ENCODE results near the gene MIPEP.

MIPEP gene

DNA sequence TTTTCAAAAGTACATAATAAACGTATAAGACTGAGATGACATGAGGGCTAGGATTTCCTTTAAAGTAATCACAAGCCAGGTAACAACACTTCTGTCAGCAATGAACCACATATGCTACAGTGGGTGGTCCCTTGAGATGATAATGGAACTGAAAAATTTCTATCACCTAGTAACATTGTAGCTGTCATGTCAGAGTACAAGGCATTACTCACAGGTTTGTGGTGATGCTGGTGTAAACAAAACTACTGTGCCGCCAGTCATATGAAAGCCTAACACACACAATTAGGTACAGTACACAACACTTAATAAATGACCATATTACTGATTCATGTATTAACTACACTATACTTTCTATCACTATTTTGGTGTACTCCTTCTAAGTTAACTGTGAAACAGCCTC, 36.8 kb downstream of the MIPEP start:
- no peak for DNase-seq (ENCODE audit: low read depth)

DNA sequence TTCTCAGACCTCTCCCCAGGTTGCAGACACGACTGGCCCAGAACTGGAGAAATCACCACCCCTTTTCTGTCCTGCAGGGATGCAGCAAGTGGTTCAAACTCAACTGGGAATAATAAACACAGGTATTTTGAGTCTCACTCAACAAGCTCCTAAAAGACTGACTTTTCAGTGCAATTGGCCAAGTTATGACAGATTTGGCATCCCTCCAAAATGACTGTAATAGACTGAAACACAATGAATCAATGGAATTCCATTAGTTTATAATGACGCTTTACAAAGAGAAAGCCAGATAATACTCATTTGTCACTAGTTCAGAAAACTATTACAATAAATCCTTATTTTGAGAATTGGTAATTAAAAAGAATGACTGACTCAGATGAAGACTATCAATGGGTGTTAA, 38.1 kb downstream of the MIPEP start:
- no peak for DNase-seq (ENCODE audit: low read depth)

DNA sequence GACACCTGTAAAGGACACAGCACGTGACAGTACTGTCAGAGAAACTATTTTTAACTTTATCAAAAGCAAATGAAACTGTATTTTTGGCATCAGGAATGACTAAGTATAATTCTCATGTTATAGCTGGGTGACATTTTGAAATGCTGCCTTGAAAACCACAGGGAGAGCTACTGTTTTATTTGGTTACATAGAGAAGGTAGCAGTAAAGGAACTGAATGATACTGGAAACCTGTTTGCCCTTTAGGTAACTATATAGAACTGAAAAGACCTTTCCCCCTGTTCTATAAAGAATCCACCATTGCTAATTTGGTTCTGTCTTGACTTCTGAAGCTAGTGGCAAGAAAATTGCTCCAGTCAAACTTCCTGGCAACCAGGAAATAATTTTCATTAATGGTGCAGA, 39.1 kb downstream of the MIPEP start:
- DNase-seq (ENCODE audit: low read depth) = no peak

DNA sequence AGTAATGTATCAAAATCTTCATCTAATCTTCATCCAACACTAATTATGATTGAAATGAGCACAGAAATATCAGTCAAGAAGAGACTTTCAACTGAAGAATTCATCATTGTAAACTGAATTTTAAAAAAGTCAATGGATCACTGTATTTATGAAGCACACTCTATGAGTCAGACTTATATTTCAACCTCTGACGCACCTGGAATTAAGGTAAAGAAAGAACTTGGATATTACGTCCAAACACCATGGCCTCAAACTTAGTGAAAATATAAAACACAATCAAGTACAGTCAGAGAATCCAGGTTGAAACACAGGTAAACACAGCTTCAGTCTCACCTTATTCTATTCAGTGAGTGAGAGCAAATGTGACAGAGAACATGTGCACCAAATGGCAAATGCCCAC, 39.5 kb downstream of the MIPEP start:
- no peak for DNase-seq (ENCODE audit: low read depth)

DNA sequence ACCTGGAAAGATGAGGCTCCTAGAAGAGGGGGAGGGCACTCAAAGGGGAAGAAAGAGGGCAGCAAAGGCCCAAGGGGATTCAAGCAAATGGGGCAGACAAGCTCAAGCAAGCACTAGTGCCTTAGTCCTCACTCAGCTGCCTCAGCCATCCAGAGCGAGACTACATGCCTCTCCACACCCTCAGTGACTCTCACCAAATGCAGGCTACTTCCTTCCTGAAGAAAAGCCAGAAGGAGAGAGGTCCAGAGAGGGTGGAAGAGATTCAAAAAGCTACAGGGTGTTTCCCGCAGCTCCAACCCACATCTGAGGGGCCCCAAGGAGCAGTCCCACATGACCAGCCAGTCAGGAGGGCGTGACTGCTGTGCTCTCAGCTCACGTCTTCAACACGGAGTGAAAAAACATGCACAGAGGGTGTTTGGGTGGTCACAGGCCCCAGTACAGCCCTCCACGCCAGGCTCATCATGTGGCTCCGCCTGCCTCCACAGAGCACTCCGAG, 40.5 kb downstream of the MIPEP start:
- no peak for DNase-seq (ENCODE audit: low read depth)

DNA sequence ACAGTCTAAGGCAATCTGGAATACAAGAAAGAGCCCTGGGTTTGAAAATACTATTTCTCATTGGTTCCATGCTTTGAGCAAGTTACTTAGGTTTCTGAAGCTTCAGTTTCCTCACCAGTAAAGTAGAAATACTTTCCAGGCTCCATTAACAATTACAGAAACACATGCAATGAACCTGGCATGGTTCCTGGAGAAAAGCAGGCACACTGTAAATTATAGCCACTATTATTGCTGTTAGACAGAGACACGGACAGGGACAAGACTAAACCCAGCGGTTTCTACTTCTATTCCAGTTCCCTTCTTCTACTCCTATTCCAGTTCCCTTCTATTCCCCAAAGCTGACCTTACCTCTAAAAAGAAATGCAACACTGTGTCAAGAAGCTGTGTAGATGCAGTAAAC, 41.2 kb downstream of the MIPEP start:
- no peak for DNase-seq (ENCODE audit: low read depth)

DNA sequence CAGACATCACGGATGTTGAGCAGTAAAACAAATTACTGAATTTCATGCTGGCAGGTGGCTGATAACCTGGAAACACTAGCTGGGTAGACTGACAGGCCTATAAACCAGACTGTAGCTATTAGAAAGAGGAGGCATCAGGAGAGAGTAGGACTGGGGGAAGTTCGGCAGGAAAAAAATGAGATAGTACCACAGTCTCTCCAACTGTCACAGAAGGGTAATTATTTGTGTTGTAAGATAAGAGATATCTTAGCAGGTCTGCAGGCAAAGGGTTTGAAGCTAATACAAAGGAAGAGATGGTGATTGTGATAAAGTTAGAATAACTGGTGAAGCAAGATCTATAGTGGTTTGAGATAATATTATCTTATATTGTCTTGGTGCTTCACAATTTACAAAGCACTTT, 41.7 kb downstream of the MIPEP start:
- DNase-seq (ENCODE audit: low read depth) = no peak

DNA sequence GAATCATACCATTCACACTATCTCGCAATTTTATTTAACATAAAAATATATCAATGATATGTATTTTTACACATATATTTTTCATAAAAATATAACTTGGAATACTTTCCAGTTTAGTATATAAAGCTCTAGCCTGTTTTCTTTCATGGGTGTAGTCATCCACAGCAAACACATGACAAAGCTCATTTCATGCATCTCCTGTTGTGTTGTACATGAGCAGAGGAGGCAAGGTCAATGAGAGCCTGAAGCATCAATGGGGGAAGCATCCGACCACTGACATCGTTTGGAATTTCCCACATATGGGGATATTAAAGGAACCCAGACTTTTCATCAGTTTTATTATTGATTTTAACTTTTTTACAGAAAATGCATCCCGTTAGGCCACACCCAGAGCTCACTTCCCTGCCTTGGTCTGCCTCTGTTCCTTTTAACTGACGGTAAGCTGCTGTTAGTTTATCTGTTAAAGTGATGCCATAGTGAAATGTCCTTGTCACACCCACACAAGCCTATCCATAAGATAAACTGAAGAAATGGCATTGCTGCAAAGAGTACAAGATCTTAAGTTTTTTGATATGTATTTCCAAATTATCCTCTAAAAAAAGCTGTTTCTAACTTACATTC, 44.0 kb downstream of the MIPEP start:
- DNase-seq (ENCODE audit: low read depth) = no peak

DNA sequence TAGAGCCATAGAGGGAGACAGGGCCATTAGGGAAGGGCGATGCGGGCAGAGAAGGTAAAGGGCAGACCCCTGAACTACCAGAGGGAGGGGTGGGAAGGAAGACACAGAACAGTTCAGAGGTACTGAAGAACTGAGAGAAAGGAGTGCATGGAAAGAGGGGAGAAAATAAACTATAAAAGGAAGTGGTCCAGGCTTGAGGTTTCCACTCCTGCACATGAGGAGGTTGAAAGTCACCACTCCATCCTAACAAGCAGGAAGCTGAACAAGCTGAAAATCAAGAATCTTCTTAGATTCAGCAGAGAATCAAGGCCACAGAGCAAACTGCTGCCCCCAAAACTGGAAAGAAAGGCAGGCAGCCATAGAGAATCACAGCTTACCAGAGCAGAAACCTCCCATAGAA, 45.1 kb downstream of the MIPEP start:
- no peak for DNase-seq (ENCODE audit: low read depth)

DNA sequence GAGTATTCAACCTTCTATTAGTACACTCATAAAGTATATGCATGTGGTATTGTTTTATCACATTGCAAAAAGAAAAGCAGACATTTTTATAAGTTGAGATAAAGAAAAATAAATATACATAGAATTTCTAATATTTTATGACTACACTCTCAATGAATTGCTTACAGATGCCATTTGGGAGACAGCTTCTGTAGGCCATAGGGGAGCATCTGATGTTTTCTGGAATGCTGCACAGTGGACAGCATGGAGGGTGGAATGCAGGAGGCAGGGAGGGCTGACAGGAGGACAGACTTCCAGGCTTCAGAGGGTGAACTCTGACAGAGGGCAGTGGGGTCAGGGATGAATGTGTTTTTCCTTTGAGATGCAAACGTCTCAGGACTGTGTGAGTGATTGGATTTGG, 45.8 kb downstream of the MIPEP start:
- DNase-seq (ENCODE audit: low read depth) = no peak

DNA sequence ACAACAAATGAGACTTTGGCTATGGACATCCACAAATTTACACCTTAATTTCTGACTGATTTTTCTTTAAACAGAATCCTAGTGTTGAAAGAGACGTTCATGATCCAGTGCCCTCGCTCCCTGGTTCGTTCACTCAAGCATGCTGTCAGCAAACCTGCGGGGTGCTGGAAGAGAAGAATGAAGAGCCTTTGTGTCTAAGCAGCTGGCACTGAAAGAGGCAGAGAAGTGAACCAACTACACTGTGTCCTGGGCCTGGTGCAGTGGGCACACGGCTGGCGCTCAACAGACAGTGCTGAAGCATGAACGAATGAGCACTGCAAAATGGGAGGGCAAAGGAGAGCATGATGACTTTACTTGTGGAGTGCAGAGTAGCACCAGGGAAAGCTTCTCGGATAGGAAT, 46.8 kb downstream of the MIPEP start:
- no peak for DNase-seq (ENCODE audit: low read depth)

DNA sequence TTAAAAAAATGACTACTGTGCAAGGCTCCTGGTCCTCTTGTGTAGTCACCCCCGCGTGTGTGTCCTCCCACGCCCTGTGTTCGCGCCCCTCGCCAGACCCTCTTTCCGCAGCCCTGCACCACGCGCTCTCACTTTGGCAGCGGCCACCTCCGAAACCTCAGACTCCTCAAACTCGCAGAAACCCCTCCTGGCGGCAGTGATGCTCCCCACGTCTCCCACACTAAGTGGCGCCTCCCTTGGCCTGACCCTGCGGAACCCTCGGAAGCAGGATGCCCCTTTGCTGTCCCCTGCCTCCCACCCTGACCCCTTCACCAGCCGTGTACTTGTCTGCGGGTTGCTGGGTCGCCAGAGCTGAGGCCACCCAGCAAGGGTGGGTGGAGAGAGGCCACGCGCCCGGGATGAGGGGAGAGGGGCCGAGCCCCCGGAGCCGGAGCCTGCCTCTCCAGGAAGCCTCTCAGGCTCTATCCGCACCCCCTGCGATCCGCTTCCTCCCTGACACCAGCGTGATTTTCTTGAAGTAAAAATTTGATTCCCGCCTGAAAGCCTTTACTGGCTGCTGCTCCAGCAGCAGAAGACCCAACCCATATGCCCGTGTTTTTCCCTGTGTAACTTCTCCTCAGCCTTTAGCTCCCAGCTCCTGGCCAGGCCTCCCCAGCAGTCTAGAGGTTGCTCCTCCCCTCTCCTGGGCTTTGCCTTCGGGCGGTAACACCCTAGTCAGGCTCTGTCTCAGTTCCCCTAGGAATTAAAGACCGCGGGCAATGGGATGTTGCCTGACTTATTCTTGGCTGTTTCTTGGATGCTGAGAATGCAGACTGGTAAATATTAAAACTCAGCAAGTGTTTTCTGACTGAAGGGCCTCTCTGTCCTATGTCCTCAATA, 55.2 kb downstream of the MIPEP start:
- no peak for DNase-seq (ENCODE audit: low read depth)

DNA sequence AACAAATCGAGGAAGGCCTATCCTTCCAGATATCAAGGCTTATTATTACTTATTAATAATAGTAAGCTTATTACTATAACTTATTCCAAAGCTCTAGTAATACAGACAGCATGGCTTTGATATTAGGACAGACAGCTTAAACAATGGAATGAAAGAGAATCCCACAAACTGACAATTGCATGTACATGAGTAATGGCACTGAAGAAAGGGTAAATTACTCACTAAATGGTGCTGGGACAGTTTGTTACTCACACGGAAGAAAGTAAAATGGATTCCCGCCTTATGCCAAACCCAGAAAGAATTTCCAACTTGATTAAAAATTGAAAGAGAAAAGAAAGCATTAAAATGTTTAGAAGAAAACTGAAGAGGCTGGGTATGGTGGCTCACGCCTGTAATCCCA, 60.3 kb downstream of the MIPEP start:
- DNase-seq (ENCODE audit: low read depth) = no peak

DNA sequence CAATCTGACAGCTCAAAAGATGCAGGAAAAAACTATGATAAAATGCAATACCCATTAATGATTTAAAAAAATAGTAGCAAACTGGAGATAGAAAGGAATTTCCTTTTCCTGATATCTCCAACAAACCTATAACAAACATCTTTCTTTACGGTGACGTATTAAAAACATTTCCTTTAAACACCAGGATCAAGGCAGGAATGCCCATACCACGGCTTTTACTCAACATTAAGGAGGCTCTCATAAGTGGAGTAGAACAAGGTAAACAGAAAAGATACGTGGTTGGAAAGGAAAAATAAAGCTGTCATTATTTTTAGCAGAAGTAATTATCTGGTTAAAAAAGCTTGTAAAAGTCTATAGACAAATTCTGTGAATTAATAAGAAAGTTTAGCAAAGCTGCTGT, 61.1 kb downstream of the MIPEP start:
- DNase-seq (ENCODE audit: low read depth) = no peak

DNA sequence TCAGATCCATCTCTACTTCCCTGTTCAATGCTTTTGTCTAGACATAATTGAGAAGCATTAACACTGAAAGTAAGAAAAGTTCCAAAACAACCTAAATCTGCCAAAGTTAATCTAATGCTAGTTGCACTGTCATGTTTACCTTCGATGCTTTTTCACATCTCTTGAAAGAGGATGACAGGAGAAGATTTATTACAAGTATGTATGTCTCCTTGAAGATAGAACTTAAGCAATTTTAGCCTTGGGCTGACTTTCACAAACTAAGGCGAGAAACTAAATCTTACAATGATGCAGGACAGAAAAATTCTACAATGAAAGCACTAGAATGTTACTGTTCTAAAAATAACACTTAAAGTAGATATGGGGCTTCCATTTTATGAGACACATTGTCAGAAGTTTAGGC, 64.0 kb downstream of the MIPEP start:
- DNase-seq (ENCODE audit: low read depth) = no peak

DNA sequence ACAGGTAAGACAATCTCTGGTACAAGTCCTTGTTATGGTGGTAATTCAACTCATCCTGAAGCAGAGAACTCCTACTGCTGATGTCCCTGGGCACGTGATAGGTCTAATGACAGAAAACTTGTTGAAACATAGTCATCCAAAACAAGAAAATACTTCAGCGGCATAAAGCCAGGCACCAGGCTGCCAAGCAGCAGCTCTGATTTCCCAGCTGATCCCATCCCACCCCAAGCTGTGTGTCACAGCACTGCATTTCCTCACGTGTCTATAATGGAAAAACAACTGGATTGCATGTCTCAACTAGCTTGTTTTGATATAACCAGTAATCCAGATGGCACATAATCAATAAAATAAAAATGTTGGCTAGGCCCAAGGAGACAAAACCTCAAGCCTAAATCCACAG, 64.8 kb downstream of the MIPEP start:
- no peak for DNase-seq (ENCODE audit: low read depth)

DNA sequence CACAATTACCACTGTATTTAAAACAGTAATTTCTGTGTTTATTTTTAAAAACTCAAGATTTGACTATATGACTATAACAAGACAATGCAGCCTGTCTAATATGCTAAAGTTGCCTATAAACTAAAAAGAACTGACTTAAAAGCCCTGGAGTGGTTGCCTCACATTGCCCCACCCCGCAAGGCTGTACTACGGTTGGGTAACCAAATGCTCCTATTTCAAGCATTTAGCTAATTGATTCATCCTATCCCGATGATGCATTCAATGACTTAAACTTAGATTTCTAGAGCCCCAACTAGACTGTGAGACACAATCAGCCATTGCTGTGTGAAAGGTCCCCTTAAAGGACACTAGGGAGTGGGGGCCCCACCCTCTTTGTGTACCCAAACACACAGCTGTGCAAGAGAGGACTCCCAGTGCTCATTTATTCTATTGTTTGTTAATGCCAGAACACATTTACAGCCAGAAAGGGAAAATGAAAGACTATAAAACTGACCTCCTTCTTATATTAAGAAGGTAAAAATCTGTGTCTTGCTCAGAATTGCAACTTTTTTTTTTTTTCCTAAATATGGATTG, 66.9 kb downstream of the MIPEP start:
- no peak for DNase-seq (ENCODE audit: low read depth)

DNA sequence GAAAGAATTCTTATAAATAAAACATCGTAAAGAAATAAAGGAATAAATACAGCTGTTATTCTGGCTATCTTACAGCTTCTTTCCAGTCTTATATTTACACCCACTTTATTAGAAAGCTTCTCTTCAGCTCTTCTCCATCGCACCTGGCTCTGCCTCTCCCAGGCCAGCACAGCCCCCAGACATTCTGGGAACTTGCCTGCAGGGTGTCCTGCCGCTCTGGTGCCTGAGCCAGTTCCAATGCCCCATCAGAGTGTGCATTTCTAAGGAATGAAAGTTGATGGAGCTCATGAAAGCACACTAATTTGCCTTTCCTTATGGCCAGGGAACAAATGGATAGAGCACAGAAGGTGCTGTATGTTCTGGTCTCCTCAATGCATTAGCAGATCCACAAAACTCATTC, 68.7 kb downstream of the MIPEP start:
- no peak for DNase-seq (ENCODE audit: low read depth)

DNA sequence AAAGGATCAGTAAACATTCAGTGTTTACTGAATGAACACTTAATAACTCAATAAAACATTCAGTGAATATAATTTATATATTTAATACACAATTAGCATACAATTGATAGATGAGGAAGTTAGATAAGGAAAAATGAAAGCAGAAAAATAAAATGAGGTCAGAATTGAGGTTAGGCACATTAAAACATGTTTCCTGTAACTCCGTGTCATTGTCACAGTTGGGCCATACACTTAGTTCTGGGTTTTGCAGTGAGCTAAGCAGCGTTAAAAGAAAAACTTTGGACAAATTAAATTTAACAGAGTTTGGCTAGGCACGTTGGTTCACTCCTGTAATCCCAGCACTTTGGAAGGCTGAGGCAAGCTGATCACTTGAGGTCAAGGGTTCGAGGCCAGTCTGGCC, 71.4 kb downstream of the MIPEP start:
- no peak for DNase-seq (ENCODE audit: low read depth)

DNA sequence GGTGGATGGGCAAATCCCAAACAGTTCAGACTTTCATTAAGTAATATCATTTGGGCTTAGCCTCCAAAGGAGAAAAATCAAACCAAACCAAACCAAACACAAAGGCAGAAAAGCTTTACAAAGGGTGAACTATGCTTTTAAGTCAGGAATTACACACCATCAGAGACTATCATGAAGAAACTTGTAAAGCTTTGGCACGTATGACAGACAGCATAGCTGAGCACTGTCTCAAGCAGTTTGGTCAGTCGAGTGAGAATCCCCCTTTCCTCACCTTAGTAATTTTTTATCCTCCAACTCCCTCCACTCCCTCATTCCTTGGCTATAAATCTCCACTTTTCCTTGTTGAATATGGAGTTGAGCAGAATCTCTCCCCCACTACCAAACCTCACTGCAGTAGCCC, 72.1 kb downstream of the MIPEP start:
- no peak for DNase-seq (ENCODE audit: low read depth)

DNA sequence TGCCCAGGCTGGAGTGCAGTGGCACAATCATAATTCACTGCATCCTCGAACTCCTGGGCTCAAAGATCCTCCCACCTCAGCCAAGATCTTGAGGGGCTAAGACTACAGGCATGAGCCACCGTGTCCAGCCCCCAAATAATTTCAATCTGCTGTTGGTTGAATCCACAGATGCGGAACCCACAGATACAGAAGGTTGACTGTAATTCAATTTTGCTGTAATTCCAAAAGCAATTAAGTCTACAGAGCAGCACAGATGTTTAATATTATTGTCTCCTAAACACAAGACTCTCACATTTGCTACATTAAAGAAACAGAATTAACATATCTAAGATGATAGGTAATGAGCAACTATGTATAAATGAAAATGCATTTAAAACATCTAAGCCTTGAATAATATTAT, 75.6 kb downstream of the MIPEP start:
- DNase-seq (ENCODE audit: low read depth) = no peak

DNA sequence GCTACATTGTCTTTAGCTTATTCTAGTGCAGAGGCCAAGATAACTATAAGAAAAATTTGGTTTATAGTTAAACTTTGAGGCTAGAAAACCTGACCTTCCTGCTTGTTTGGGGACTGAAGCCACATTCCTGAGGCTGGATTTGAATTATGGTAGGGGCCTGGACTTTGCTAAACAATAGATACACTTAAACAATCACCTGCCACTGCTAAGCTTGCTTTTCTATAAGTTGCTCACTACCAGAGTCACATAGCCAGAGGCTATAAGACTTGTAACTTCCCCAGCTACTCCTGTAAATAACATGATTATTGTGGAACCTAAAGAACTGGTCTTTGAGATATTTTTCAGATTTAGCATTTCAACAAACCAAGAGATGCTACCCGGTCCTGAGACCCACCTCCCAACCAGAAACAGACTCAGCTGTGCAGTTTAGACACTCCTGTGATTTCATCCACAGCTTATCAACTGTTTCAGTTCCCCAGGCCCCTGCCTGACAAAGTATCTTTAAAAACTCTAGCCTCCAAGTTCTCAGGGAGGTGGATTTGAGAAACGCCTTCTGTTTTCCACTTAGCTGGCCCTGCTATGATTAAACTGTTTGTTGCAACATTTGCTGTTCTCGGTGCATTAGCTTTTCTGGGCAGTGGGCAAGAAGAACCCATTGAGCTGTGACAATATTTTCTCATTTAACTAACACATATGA, 77.7 kb downstream of the MIPEP start:
- DNase-seq (ENCODE audit: low read depth) = no peak

All from HS-27A (cell line).